Left lung (tissue), 10 donors: ENCODE data around the gene TIAL1. TPM values are rescaled to one million over a fixed set of nuclear protein-coding genes. Genes with fewer than 3 reads are reported as not detected.

Experiments
- ATAC-seq: fragments of 200-7000 bp; cut with Tn5 transposase; one replicate; pipeline ENCODE4 v1.9.1; 2020; ENCODE audit warnings: moderate library complexity
- DNase-seq, 4 donors: peaks; one replicate each; pipeline ENCODE4 v3.0.0-alpha.2; 2013 to 2020
- H3K27ac ChIP-seq, 2 donors: fragments of 200-600 bp; sonication (generic) in 1 of 2; one replicate each; pipeline versions ENCODE4 v1.5.0 to v1.8.0; 2020 to 2021
- H3K27me3 ChIP-seq, 2 donors: fragments of 200-600 bp; sonication (generic) in 1 of 2; one replicate each; pipeline versions ENCODE4 v1.5.0 to v1.8.0; 2020 to 2021
- H3K36me3 ChIP-seq, 2 donors: fragments of 200-600 bp; sonication (generic) in 1 of 2; one replicate each; pipeline versions ENCODE4 v1.5.0 to v1.8.0; 2020 to 2021
- H3K4me1 ChIP-seq, 2 donors: fragments of 200-600 bp; one replicate each; pipeline ENCODE4 v1.8.0; 2021
- H3K4me3 ChIP-seq, 2 donors: fragments of 200-600 bp; sonication (generic) in 1 of 2; one replicate each; pipeline versions ENCODE4 v1.5.0 to v1.8.0; 2020 to 2021; ENCODE audit warnings: mild to moderate bottlenecking in 1 of 2
- H3K9me3 ChIP-seq, 2 donors: fragments of 200-600 bp; sonication (generic) in 1 of 2; one replicate each; pipeline versions ENCODE4 v1.5.0 to v1.8.0; 2020 to 2021
- intact Hi-C, 2 donors: fragments of 100-400 bp; cut with DNase I; formaldehyde crosslinking; loops; one replicate each; pipeline versions ENCODE4 v1.11.2 to v1.14.2; 2022
- polyA plus RNA-seq, 6 donors: library from polyadenylated mRNA; unstranded; fragments of 120-200 nt; gene quantifications; one replicate each; pipeline ENCODE4 v1.2.1, GENCODE V29; 2013; ENCODE audit not compliant: insufficient read length in 6 of 6
- total RNA-seq, 2 donors: library from RNA; stranded (reverse); fragmentation: NEBNext Ultra II Directional; extraction: Animal tissue kit (Norgen Biotek cat#: 25700); gene quantifications; one replicate each; pipeline ENCODE4 v1.2.1, GENCODE V29; 2021
- TF ChIP-seq, protein P1 (sequence below), 2 donors: fragments of 200-600 bp; sonication (generic) in 1 of 2; IDR thresholded peaks; one replicate each; pipeline versions ENCODE4 v1.5.0 to v1.8.0; 2021; ENCODE audit warnings: antibody characterized with exemption in 2 of 2
- donor health status: DM: no; HTN: yes; CAD: no.
- donor health status: DM: no; HTN: no; CAD: no.

Gene TIAL1
- total and polyA plus RNA-seq, 8 donors = 101 to 214 (median 198) TPM

DNA sequence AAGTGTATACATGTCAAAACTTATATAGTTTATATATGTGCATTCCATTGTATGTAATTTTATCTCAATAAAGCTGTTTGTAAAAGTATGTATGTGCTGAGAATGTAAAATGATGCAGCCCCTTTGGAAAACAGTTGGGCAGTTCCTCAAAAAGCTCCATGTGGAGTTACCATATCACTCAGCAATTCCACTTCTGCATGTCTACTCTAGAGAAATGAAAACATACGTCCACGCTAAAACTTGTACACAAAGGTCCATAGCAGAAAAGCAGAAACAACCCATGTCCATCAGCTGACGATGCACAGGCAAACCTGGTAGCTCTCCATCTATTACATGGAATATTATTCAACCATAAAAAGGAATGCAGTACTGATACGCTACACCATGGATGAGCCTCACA, 45.9 kb downstream of the TIAL1 start:
- intact Hi-C loops = no loop called here
- Histone ChIP-seq H3K9me3 (no peaks in the 10 kb centered on the region), H3K4me3 (no peak overlapping the region), H3K36me3 (no peaks in the 10 kb centered on the region), H3K27ac (no peak overlapping the region), H3K27me3 (peaks cover 3 to 4% of the 10 kb centered on the region in 2 donors), H3K4me1 (no peaks in the 10 kb centered on the region)
- ATAC-seq = no peak
- no peak for DNase-seq
- TF ChIP-seq, protein P1, sequence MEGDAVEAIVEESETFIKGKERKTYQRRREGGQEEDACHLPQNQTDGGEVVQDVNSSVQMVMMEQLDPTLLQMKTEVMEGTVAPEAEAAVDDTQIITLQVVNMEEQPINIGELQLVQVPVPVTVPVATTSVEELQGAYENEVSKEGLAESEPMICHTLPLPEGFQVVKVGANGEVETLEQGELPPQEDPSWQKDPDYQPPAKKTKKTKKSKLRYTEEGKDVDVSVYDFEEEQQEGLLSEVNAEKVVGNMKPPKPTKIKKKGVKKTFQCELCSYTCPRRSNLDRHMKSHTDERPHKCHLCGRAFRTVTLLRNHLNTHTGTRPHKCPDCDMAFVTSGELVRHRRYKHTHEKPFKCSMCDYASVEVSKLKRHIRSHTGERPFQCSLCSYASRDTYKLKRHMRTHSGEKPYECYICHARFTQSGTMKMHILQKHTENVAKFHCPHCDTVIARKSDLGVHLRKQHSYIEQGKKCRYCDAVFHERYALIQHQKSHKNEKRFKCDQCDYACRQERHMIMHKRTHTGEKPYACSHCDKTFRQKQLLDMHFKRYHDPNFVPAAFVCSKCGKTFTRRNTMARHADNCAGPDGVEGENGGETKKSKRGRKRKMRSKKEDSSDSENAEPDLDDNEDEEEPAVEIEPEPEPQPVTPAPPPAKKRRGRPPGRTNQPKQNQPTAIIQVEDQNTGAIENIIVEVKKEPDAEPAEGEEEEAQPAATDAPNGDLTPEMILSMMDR (IDR thresholded peaks at IDR 0.05) = no peak

DNA sequence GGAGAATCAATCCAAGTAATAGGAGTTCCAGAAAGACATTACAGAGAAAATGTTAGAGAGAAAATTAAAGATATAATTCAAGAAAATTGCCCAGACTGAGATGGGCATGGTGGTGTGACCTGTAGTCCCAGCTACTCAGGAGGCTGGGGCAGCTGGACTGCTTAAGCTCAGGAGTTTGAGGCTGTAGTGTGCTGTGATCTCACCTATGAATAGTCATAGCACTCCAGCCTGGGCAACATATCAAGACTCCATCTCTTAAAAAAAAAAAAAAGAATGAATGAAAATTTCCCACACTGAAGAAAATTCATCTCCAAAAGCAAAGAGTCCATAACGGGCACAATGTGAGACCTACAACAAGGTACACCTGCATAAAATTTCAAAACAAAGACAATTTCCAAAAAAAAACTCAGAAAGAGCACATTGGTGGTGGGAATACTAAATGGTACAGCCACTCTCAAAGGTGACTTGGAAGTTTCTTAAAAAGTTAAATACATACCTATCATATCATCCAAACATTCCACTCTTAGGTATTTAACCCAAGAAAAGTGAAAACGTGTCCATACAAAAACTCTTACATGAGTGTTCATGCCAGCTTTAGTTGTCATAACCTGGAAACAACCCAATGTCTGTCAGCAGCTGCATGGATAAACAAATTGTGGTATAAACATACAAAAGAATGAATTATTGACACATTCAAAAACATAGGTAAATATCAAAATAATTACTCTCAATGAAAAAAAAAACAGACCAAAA, 47.3 kb downstream of the TIAL1 start:
- Histone ChIP-seq H3K36me3 (no peaks in the 10 kb centered on the region), H3K27me3 (peaks cover 3 to 15% of the 10 kb centered on the region in 2 donors), H3K9me3 (no peaks in the 10 kb centered on the region), H3K27ac (no peak overlapping the region), H3K4me3 (no peak overlapping the region), H3K4me1 (no peaks in the 10 kb centered on the region)
- TF ChIP-seq, protein P1 (IDR thresholded peaks at IDR 0.05) = no peak
- ATAC-seq (no peak), DNase-seq (no peak)
- intact Hi-C loops = no loop called here

DNA sequence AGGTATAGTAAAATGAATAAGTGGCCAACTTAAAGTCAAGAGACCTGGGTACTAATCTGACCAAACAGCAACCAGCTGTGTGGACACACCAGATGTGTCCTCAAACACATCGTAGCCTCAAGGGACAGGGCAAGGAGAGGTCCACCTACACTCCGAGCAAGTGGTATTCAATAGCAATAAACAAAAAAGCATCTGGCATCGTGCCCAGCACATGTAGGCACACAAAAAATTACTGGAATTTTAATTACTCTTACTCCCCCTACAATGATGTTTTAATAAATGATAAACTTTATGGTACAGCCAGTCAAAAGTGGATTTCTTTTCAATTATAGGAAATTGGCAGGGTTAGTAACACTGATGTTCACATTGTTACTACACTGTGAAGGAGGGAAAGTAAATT, 50.8 kb downstream of the TIAL1 start:
- DNase-seq (no peak), ATAC-seq (no peak)
- no peaks in the 10 kb centered on the region for H3K9me3 ChIP-seq
- H3K27me3 ChIP-seq = peaks cover 9 to 49% of the 10 kb centered on the region in 2 donors
- H3K4me1 ChIP-seq = peaks cover 0 to 22% of the 10 kb centered on the region in 2 donors
- intact Hi-C loops = no loop called here
- TF ChIP-seq, protein P1 (IDR thresholded peaks at IDR 0.05) = no peak
- H3K36me3 ChIP-seq = no peaks in the 10 kb centered on the region
- H3K27ac ChIP-seq = no peak overlapping the region
- H3K4me3 ChIP-seq = no peak overlapping the region

DNA sequence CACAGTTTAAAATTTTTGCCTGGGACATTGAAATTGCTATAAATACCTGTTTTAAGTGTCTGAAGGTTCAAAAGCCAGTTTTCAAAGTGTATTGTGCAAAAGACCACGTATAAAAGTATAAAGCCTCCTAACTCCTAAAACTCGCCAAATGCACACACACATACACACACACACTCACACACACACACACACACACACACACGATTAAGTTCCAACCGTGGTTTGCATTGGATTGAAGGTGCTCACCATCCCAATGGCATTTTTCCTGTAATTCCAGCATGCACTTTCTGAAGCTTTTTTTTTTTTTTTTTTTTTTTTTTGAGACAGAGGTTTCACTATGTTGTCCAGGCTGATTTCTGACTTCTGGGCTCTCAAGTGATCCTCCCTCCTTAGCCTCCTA, 51.5 kb downstream of the TIAL1 start:
- Histone ChIP-seq H3K36me3 (no peaks in the 10 kb centered on the region), H3K4me1 (peaks cover 0 to 22% of the 10 kb centered on the region in 2 donors), H3K27ac (no peak overlapping the region), H3K9me3 (no peaks in the 10 kb centered on the region), H3K4me3 (no peak overlapping the region), H3K27me3 (peaks cover 9 to 56% of the 10 kb centered on the region in 2 donors)
- no peak for DNase-seq
- TF ChIP-seq, protein P1 (IDR thresholded peaks at IDR 0.05) = no peak
- no peak for ATAC-seq
- intact Hi-C loops = no loop called here

DNA sequence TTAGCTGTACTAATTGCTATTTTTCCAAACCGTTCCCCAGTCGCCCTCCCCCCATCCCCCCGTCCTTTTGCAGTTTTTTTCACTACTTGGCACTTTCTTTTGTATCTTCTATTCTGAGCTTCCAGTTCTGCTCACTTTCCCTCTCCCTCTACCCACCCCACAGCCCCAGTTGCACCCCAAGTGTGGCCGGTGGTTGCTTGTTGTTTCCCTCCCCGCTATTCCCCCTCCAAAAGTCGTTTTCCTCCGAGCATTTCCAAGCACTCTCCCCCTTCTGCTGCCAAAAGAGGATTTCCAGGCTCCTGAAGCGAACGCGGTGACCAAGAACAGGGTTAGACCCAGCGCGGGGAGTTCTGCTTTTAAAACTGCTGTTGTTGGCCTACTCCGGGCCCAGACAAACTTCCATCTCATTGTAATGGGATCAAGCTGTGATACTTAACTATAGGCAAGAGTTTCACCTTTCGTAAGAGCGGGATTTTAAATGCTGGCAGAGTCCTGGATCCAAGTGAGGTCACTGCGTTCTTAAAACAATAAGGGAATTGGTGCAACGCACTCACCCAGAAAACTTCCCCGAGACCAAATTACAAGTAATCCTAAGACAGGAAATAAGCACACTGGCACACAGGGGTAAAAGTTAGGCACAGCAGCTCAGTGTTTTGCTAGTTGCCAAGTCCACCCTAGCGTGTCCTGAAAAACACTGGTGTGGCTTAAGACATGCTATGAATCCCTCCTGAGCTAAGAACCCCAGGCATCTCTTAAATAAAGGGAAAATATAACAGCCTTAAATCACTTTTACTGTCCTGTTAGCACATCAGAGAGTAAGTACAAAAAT, 52.7 kb downstream of the TIAL1 start:
- no peak for ATAC-seq
- DNase-seq = no peak
- Histone ChIP-seq H3K27me3 (peaks cover 7 to 56% of the 10 kb centered on the region in 2 donors), H3K4me3 (no peak overlapping the region), H3K27ac (no peak overlapping the region), H3K4me1 (peaks cover 0 to 25% of the 10 kb centered on the region in 2 donors), H3K36me3 (no peaks in the 10 kb centered on the region), H3K9me3 (no peaks in the 10 kb centered on the region)
- TF ChIP-seq, protein P1 (IDR thresholded peaks at IDR 0.05) = no peak
- intact Hi-C loops = no loop called here
